ENCODE measurements around the gene PDE1C.

DNA sequence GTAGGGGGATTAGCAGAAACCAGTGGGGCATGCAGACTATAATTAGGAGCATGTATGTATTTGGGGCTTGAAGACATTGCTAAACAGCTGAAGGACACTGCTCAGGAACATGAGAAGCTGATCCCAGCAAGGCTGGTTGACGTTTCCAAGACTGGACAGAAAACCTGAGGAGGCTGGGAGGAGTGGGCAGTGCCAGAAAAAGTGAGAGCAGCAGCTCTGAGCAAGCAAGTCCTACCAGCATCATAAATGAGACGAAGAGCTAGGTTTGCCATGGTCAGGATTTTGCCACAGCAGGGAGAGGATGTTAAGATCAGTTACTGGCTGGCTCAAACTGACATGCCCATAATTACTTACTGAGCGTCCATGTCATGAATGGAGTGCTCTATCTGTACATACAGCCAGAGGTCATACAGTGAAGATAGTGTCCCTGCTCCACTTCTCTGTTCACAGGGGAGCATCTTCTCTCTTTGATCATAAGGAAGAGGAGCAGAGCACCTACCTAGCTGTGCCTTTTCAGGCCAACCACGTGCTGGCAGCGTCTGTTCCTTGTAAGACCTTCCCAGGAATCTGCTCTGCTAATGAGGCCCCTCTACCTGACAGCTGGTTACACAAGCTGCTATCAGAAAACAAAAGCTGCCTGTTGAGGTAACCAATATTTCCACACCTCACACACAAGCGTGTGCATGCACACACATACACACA lies 44.7 kb downstream of the PDE1C start:
- TF ChIP-seq POLR2AphosphoS5 (IDR thresholded peaks at IDR 0.05; ENCODE audit: low read depth, low read length) (no peak), REST (IDR thresholded peaks at IDR 0.05; ENCODE audit: insufficient read depth in 1 of 2, low read depth in 2 of 2, low read length in 2 of 2) (no peak)
